ENCODE results near the gene TTPAL.

DNA sequence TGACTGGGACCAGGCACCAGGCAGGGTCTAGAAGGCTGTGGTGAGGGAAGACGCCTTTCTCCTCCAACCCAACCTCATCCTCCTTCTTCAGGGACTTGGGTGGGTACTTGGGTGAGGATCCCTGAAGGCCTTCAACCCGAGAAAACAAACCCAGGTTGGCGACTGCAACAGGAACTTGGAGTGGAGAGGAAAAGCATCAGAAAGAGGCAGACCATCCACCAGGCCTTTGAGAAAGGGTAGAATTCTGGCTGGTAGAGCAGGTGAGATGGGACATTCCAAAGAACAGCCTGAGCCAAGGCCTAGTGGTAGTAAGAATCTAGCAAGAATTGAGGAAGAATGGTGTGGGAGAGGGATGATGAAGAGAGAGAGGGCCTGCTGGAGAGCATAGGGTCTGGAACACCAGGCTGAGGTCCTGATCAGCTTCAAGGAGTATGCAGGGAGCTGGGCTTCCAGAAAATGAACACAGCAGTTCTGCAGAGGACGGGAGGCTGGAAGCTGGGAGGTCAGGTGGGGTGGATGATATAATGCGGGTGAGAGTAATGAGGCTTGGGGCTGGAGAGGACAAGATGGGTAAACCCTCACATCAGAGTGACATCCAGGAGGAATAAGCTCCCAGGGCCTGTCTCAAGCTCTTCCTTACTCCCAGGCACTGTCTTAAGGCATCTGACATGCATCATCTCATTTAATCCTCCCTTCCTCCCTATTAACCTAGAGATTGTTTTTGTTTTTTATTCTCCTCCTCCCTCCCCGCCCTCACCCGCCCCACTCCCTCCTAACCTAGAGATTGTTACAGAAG is 45.2 kb upstream of the TTPAL start:
- TF ChIP-seq POLR2A (IDR thresholded peaks at IDR 0.05) (no peak), CTCF (IDR thresholded peaks at IDR 0.05) (no peak)
